Breast epithelium (tissue), 3 donors: ENCODE results near the gene ATXN1.

Experiments used
- POLR2AphosphoS5 ChIP-seq, 3 donors: sonication (generic); formaldehyde crosslinking; IDR thresholded peaks; one replicate each; pipeline ENCODE4 v1.6.1; 2017; ENCODE audit warnings: antibody characterized with exemption in 3 of 3
- TF ChIP-seq, protein P1 (sequence below), 3 donors: fragments of 450-650 bp; IDR thresholded peaks; one replicate each; pipeline ENCODE4 v1.5.1; 2016 to 2017; ENCODE audit warnings: antibody characterized with exemption in 3 of 3, mild to moderate bottlenecking in 3 of 3, moderate library complexity in 3 of 3

DNA sequence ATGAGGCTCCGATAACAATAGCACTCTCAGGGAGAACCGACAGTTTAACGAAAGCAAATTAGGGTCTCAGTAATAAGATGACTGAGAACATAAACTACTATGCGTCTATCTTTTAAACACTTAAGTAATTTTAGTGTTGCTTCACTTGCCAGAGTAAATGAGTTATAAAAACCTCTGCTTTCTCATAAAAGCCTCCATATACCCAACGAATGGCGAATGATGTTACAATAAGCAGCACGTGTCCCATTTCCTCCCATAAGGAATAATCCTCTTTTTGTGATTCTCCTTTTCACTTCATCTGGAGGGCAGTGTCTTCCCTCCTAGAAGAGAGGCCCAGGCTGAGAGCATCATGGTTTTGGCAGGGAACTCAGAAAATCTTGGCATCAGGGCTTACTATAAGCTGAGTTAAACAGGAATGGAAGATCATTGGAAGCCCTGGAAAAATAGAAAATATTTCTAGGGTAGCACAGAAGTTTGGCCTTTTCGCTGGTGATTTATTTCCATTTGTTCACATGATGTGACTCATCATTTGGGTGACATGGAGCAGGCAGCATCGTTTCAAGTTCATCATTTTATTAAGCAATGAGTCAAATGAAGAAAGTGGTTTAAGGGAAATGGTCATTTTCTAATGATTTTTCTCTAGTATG lies 255.4 kb downstream of the ATXN1 start:
- TF ChIP-seq, protein P1, sequence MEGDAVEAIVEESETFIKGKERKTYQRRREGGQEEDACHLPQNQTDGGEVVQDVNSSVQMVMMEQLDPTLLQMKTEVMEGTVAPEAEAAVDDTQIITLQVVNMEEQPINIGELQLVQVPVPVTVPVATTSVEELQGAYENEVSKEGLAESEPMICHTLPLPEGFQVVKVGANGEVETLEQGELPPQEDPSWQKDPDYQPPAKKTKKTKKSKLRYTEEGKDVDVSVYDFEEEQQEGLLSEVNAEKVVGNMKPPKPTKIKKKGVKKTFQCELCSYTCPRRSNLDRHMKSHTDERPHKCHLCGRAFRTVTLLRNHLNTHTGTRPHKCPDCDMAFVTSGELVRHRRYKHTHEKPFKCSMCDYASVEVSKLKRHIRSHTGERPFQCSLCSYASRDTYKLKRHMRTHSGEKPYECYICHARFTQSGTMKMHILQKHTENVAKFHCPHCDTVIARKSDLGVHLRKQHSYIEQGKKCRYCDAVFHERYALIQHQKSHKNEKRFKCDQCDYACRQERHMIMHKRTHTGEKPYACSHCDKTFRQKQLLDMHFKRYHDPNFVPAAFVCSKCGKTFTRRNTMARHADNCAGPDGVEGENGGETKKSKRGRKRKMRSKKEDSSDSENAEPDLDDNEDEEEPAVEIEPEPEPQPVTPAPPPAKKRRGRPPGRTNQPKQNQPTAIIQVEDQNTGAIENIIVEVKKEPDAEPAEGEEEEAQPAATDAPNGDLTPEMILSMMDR (IDR thresholded peaks at IDR 0.05), result no peak
- no peak for TF ChIP-seq POLR2AphosphoS5 (IDR thresholded peaks at IDR 0.05)
